GM19463 (cell line): ENCODE measurements around the gene DIS3L2.

Experiments
- ATAC-seq: cut with Tn5 transposase; IDR thresholded peaks from one replicate; pipeline ENCODE4 v1.9.1; 2021; ENCODE audit warnings: mild to moderate bottlenecking, moderate library complexity; ENCODE audit not compliant: unreplicated experiment

Gene DIS3L2

GRCh38 chr2:232049350-232049749, 87.8 kb downstream of the DIS3L2 start:
- no peak for ATAC-seq

- ATAC-seq = no peak
These were observed 91.1 kb downstream of the DIS3L2 start for GRCh38 chr2:232052591-232052990.

- no peak for ATAC-seq
These were observed 92.3 kb downstream of the DIS3L2 start for GRCh38 chr2:232053777-232054176.

- no peak for ATAC-seq
These were observed 96.8 kb downstream of the DIS3L2 start for GRCh38 chr2:232058063-232058877.

- no peak for ATAC-seq
These were observed 97.4 kb downstream of the DIS3L2 start for GRCh38 chr2:232058931-232059330.

GRCh38 chr2:232061265-232061664, 99.8 kb downstream of the DIS3L2 start:
- no peak for ATAC-seq

- no peak for ATAC-seq
These were observed 111.5 kb downstream of the DIS3L2 start for GRCh38 chr2:232073026-232073425.

GRCh38 chr2:232073699-232074098, 112.2 kb downstream of the DIS3L2 start:
- ATAC-seq = no peak

GRCh38 chr2:232075080-232075479, 113.6 kb downstream of the DIS3L2 start:
- no peak for ATAC-seq

- ATAC-seq = no peak
These were observed 114.3 kb downstream of the DIS3L2 start for GRCh38 chr2:232075859-232076258.

GRCh38 chr2:232076272-232076671, 114.8 kb downstream of the DIS3L2 start:
- ATAC-seq = no peak

GRCh38 chr2:232076736-232077135, 115.2 kb downstream of the DIS3L2 start:
- ATAC-seq = no peak

GRCh38 chr2:232085164-232085563, 123.7 kb downstream of the DIS3L2 start:
- ATAC-seq = no peak

GRCh38 chr2:232085826-232086425, 124.4 kb downstream of the DIS3L2 start:
- no peak for ATAC-seq

GRCh38 chr2:232088771-232089170, 127.3 kb downstream of the DIS3L2 start:
- ATAC-seq = no peak

GRCh38 chr2:232094201-232094600, 132.7 kb downstream of the DIS3L2 start:
- no peak for ATAC-seq

- no peak for ATAC-seq
These were observed 133.4 kb downstream of the DIS3L2 start for GRCh38 chr2:232094883-232095282.

GRCh38 chr2:232097260-232097659, 135.7 kb downstream of the DIS3L2 start:
- no peak for ATAC-seq

- no peak for ATAC-seq
These were observed 136.2 kb downstream of the DIS3L2 start for GRCh38 chr2:232097758-232098157.

GRCh38 chr2:232102380-232102779, 140.9 kb downstream of the DIS3L2 start:
- ATAC-seq = no peak

GRCh38 chr2:232103140-232103737, 141.7 kb downstream of the DIS3L2 start:
- ATAC-seq = no peak

- ATAC-seq = no peak
These were observed 142.6 kb downstream of the DIS3L2 start for GRCh38 chr2:232104076-232104646.
